Hepatocyte (in vitro differentiated cells): ENCODE data around the gene DNAH11. TPM values are rescaled to one million over a fixed set of nuclear protein-coding genes. Genes with fewer than 3 reads are reported as not detected.
"Not testable (repeated sequence)": the region's sequence is repeated elsewhere in the genome, so short reads cannot be mapped to it uniquely, and the experiment has no call there.

Experiments
- DNase-seq: peaks from one replicate; pipeline ENCODE4 v3.0.0-alpha.2; 2016; ENCODE audit warnings: low spot score
- H2AFZ ChIP-seq: fragments of 200-600 bp; sonication (generic); 2 replicates; pipeline ENCODE4 v1.6.0; 2016; ENCODE audit warnings: antibody characterized with exemption, mild to moderate bottlenecking
- H3K27ac ChIP-seq: fragments of 200-600 bp; sonication (generic); 2 replicates; pipeline ENCODE4 v1.5.1; 2016; ENCODE audit warnings: mild to moderate bottlenecking
- H3K27me3 ChIP-seq: fragments of 200-600 bp; sonication (generic); 2 replicates; pipeline ENCODE4 v1.6.1; 2016
- H3K36me3 ChIP-seq: fragments of 200-600 bp; sonication (generic); replicated peaks from 2 replicates; pipeline ENCODE4 v1.5.1; 2016; ENCODE audit warnings: low read depth; ENCODE audit not compliant: insufficient read depth
- H3K4me1 ChIP-seq: fragments of 200-600 bp; sonication (generic); 2 replicates; pipeline ENCODE4 v1.5.1; 2016; ENCODE audit warnings: mild to moderate bottlenecking, moderate library complexity; ENCODE audit not compliant: insufficient read depth
- H3K4me2 ChIP-seq: fragments of 200-600 bp; sonication (generic); 2 replicates; pipeline ENCODE4 v1.6.0; 2016
- H3K4me3 ChIP-seq: fragments of 200-600 bp; sonication (generic); 2 replicates; pipeline ENCODE4 v1.5.1; 2016; ENCODE audit warnings: mild to moderate bottlenecking
- H3K79me2 ChIP-seq: fragments of 200-600 bp; sonication (generic); 2 replicates; pipeline ENCODE4 v1.6.0; 2017; ENCODE audit warnings: mild to moderate bottlenecking
- H3K9me2 ChIP-seq: fragments of 200-600 bp; sonication (generic); replicated peaks from 2 replicates; pipeline ENCODE4 v1.6.0; 2017; ENCODE audit warnings: mild to moderate bottlenecking; ENCODE audit not compliant: insufficient read depth
- H3K9me3 ChIP-seq: fragments of 200-600 bp; sonication (generic); 2 replicates; pipeline ENCODE4 v1.5.1; 2016; ENCODE audit warnings: low read depth, mild to moderate bottlenecking
- H4K20me1 ChIP-seq: fragments of 200-600 bp; sonication (generic); 2 replicates; pipeline ENCODE4 v1.6.0; 2016; ENCODE audit warnings: mild to moderate bottlenecking; ENCODE audit not compliant: insufficient read depth, poor library complexity, severe bottlenecking
- CTCF ChIP-seq: fragments of 200-600 bp; sonication (generic); IDR thresholded peaks from 2 replicates; pipeline ENCODE4 v1.5.1; 2016; ENCODE audit warnings: antibody characterized with exemption, mild to moderate bottlenecking; ENCODE audit not compliant: poor library complexity
- EZH2 ChIP-seq: fragments of 200-600 bp; sonication (generic); IDR thresholded peaks from 2 replicates; pipeline ENCODE4 v1.6.1; 2016; ENCODE audit warnings: antibody characterized with exemption, mild to moderate bottlenecking, borderline replicate concordance
- EZH2phosphoT487 ChIP-seq: fragments of 200-600 bp; sonication (generic); IDR thresholded peaks from one replicate; pipeline ENCODE4 v1.6.1; 2018; ENCODE audit warnings: antibody characterized with exemption, mild to moderate bottlenecking, low read depth, moderate library complexity; ENCODE audit not compliant: unreplicated experiment, severe bottlenecking
- WGBS: methylation state at CpG from one replicate; pipeline ENCODE4 v1.1.6; 2016; ENCODE audit warnings: low lambda C conversion rate; ENCODE audit errors: missing lambda C conversion rate; 5-methylcytosine and 5-hydroxymethylcytosine counted together
- polyA plus RNA-seq: library from polyadenylated mRNA; unstranded; fragments of >200 nt; fragmentation: Nextera tagmentation; extraction: Ambion mirVana; gene quantifications from 2 replicates; pipeline ENCODE4 v1.2.1, GENCODE V29; 2016
- total RNA-seq: library from RNA; depleted of rRNA; stranded (reverse); fragments of >200 nt; gene quantifications from 2 replicates; pipeline ENCODE4 v1.2.3, GENCODE V29; 2014

Gene DNAH11
- total and polyA plus RNA-seq, 2 experiments from 2014 or later = 0.43 to 1.3 TPM

- Histone ChIP-seq H3K4me3 (no peak overlapping the region), H3K4me1 (no peaks in the 10 kb centered on the region), H3K4me2 (no peak overlapping the region), H3K9me2 (no peaks in the 10 kb centered on the region), H3K79me2 (no peaks in the 10 kb centered on the region), H3K36me3 (no peaks in the 10 kb centered on the region), H3K27ac (no peak overlapping the region), H3K9me3 (no peaks in the 10 kb centered on the region), H3K27me3 (no peaks in the 10 kb centered on the region), H2AFZ (no peak overlapping the region), H4K20me1 (no peaks in the 10 kb centered on the region)
- WGBS = 85% methylated on average over 3 of the region's 3 CpGs
- no peak for TF ChIP-seq EZH2phosphoT487
- TF ChIP-seq CTCF = no peak
- TF ChIP-seq EZH2 = no peak
- DNase-seq = no peak
These were observed 127.7 kb downstream of the DNAH11 start for GRCh38 chr7:21670496-21670895.

GRCh38 chr7:21671859-21672258 is 129.0 kb downstream of the DNAH11 start:
- H2AFZ ChIP-seq = no peak overlapping the region
- H3K9me2 ChIP-seq = no peaks in the 10 kb centered on the region
- H3K27ac ChIP-seq = no peak overlapping the region
- H3K4me1 ChIP-seq = no peaks in the 10 kb centered on the region
- no peaks in the 10 kb centered on the region for H3K27me3 ChIP-seq
- no peak overlapping the region for H3K4me3 ChIP-seq
- no peaks in the 10 kb centered on the region for H3K36me3 ChIP-seq
- 91% methylated on average over 3 of the region's 3 CpGs for WGBS
- no peak overlapping the region for H3K4me2 ChIP-seq
- TF ChIP-seq EZH2 (no peak), CTCF (no peak), EZH2phosphoT487 (no peak)
- DNase-seq = no peak
- H3K79me2 ChIP-seq = no peaks in the 10 kb centered on the region
- no peaks in the 10 kb centered on the region for H3K9me3 ChIP-seq
- H4K20me1 ChIP-seq = no peaks in the 10 kb centered on the region

- TF ChIP-seq EZH2 = no peak
- TF ChIP-seq EZH2phosphoT487 = no peak
- TF ChIP-seq CTCF = no peak
These were observed 132.4 kb downstream of the DNAH11 start for GRCh38 chr7:21675255-21675654.

GRCh38 chr7:21690705-21691104 is 147.9 kb downstream of the DNAH11 start:
- Histone ChIP-seq H3K27me3 (no peaks in the 10 kb centered on the region), H3K9me3 (no peaks in the 10 kb centered on the region), H3K27ac (no peak overlapping the region), H2AFZ (no peak overlapping the region), H3K79me2 (no peaks in the 10 kb centered on the region), H3K9me2 (no peaks in the 10 kb centered on the region), H4K20me1 (no peaks in the 10 kb centered on the region), H3K36me3 (no peaks in the 10 kb centered on the region), H3K4me3 (no peak overlapping the region), H3K4me2 (no peak overlapping the region), H3K4me1 (no peaks in the 10 kb centered on the region)
- DNase-seq = no peak
- 84% methylated on average over 5 of the region's 5 CpGs for WGBS
- TF ChIP-seq CTCF = peak; percentile 19
- TF ChIP-seq EZH2phosphoT487 = no peak
- no peak for TF ChIP-seq EZH2

More at GRCh38 chr7:21675255-21675654, 132.4 kb downstream of the DNAH11 start:
- Histone ChIP-seq H3K9me3 (peaks cover 8% of the 10 kb centered on the region), H2AFZ (no peak overlapping the region), H3K27me3 (no peaks in the 10 kb centered on the region), H4K20me1 (no peaks in the 10 kb centered on the region), H3K9me2 (no peaks in the 10 kb centered on the region), H3K36me3 (no peaks in the 10 kb centered on the region), H3K79me2 (no peaks in the 10 kb centered on the region), H3K4me1 (no peaks in the 10 kb centered on the region), H3K27ac (no peak overlapping the region), H3K4me3 (no peak overlapping the region), H3K4me2 (no peak overlapping the region)
- DNase-seq = no peak
- 59% methylated on average over 3 of the region's 3 CpGs for WGBS

GRCh38 chr7:21691146-21691545 is 148.3 kb downstream of the DNAH11 start:
- H3K27ac ChIP-seq, DNase-seq, H4K20me1 ChIP-seq, H3K4me3 ChIP-seq, H3K4me2 ChIP-seq, H3K27me3 ChIP-seq, H3K79me2 ChIP-seq, H2AFZ ChIP-seq, H3K4me1 ChIP-seq, H3K36me3 ChIP-seq, H3K9me2 ChIP-seq, H3K9me3 ChIP-seq: not testable (repeated sequence)
- WGBS = 89% methylated on average over 4 of the region's 5 CpGs

GRCh38 chr7:21700587-21700986 is 157.7 kb downstream of the DNAH11 start:
- not testable (repeated sequence) for H3K36me3 ChIP-seq, H3K27me3 ChIP-seq, H4K20me1 ChIP-seq, H3K4me2 ChIP-seq, H3K4me3 ChIP-seq, H3K4me1 ChIP-seq, H3K27ac ChIP-seq, DNase-seq, H3K9me3 ChIP-seq, H3K9me2 ChIP-seq, H3K79me2 ChIP-seq, H2AFZ ChIP-seq
- 73% methylated on average over 1 of the region's 1 CpG for WGBS
